Endothelial cell of umbilical vein (primary cell): ENCODE measurements around the gene DAPL1.

Source experiments
- FOS ChIP-seq: IDR thresholded peaks from 2 replicates; pipeline ENCODE4 v1.6.1; 2011; ENCODE audit warnings: mild to moderate bottlenecking, low read length, moderate library complexity, borderline replicate concordance; ENCODE audit not compliant: insufficient read depth
- POLR2A ChIP-seq: IDR thresholded peaks from 2 replicates; pipeline ENCODE4 v1.6.1; 2012; ENCODE audit warnings: low read depth, mild to moderate bottlenecking, control low read depth, low read length
- POLR2AphosphoS5 ChIP-seq: IDR thresholded peaks from 2 replicates; pipeline ENCODE4 v1.6.1; 2012; ENCODE audit warnings: low read depth, mild to moderate bottlenecking, control low read depth, low read length, moderate library complexity; ENCODE audit not compliant: insufficient read depth
- TF ChIP-seq, protein P1 (sequence below), 2 donors: IDR thresholded peaks; 1 replicate in 1 of 2; 2 replicates in 1 of 2; pipeline ENCODE4 v1.5.1; 2011; ENCODE audit warnings: low read length in 2 of 2, mild to moderate bottlenecking in 2 of 2, moderate library complexity in 2 of 2, control low read depth in 1 of 2, inconsistent platforms in 1 of 2, low read depth in 1 of 2; ENCODE audit not compliant: insufficient read depth in 1 of 2; ENCODE audit errors: extremely low read depth in 1 of 2
- TF ChIP-seq, protein P2 (sequence below): IDR thresholded peaks from 2 replicates; pipeline ENCODE4 v1.6.1; 2011; ENCODE audit not compliant: insufficient read depth, insufficient read length

DNA sequence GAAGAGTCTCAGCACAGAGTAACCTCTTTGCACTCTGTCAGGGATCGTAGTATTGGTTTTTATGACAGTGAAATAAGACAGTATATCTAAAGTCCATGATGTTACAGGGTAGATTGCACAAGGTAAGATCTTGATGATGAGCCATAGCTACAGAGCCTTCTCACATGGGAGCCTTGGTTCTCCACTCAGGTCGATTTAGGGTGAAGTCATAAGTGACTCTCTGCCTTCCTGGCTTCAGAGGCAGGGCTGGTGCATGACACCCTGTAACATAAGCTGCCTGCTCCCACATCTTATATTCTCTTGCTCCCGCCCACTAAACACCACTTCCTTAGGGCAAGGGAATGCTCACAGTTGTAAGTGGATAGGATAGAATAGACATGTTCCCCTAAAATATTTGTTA, 13.3 kb downstream of the DAPL1 start:
- TF ChIP-seq, protein P1, sequence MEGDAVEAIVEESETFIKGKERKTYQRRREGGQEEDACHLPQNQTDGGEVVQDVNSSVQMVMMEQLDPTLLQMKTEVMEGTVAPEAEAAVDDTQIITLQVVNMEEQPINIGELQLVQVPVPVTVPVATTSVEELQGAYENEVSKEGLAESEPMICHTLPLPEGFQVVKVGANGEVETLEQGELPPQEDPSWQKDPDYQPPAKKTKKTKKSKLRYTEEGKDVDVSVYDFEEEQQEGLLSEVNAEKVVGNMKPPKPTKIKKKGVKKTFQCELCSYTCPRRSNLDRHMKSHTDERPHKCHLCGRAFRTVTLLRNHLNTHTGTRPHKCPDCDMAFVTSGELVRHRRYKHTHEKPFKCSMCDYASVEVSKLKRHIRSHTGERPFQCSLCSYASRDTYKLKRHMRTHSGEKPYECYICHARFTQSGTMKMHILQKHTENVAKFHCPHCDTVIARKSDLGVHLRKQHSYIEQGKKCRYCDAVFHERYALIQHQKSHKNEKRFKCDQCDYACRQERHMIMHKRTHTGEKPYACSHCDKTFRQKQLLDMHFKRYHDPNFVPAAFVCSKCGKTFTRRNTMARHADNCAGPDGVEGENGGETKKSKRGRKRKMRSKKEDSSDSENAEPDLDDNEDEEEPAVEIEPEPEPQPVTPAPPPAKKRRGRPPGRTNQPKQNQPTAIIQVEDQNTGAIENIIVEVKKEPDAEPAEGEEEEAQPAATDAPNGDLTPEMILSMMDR (IDR thresholded peaks at IDR 0.05; ENCODE audit: extremely low read depth in 1 of 2, insufficient read depth in 1 of 2, low read depth in 1 of 2, low read length in 2 of 2), result no peak
- no peak for TF ChIP-seq POLR2AphosphoS5
- no peak for TF ChIP-seq FOS
- TF ChIP-seq, protein P2, sequence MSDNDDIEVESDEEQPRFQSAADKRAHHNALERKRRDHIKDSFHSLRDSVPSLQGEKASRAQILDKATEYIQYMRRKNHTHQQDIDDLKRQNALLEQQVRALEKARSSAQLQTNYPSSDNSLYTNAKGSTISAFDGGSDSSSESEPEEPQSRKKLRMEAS, result no peak
- no peak for TF ChIP-seq POLR2A
